Esophagus squamous epithelium (tissue), 4 donors: Measurements from ENCODE around the gene DAPK1.

Experiments used
- CTCF ChIP-seq, 6 experiments: fragments of 450-650 bp in 4 of 6; fragments of 200-600 bp in 2 of 6; sonication (generic) in 2 of 6; IDR thresholded peaks; one replicate each; pipeline ENCODE4 v1.5.1; 2016 to 2019; ENCODE audit warnings: antibody characterized with exemption in 6 of 6, mild to moderate bottlenecking in 4 of 6, moderate library complexity in 4 of 6
- POLR2A ChIP-seq, 4 donors: fragments of 450-650 bp; IDR thresholded peaks; one replicate each; pipeline ENCODE4 v1.6.1; 2017; ENCODE audit warnings: antibody characterized with exemption in 4 of 4, mild to moderate bottlenecking in 4 of 4, moderate library complexity in 3 of 4

- TF ChIP-seq CTCF (IDR thresholded peaks at IDR 0.05) (no peak), POLR2A (IDR thresholded peaks at IDR 0.05) (no peak)
Measured at GRCh38 chr9:87529671-87530070, 32.0 kb downstream of the DAPK1 start.
